OCI-LY1 (cell line): Measurements from ENCODE around the gene SLC44A3.

Experiments
- EZH2 ChIP-seq: fragments of 200-600 bp; sonication (generic), shearing (Covaris generic); IDR thresholded peaks from 2 replicates; pipeline ENCODE4 v1.8.0; 2017; ENCODE audit warnings: borderline replicate concordance, mixed run types, mild to moderate bottlenecking, antibody characterized with exemption, low read length, moderate library complexity, mixed read lengths
- TF ChIP-seq, protein P1 (sequence below): fragments of 200-600 bp; sonication (generic), shearing (Covaris generic); IDR thresholded peaks from 2 replicates; pipeline ENCODE4 v1.5.1; 2017; ENCODE audit warnings: mild to moderate bottlenecking, antibody characterized with exemption, low read length, moderate library complexity, mixed read lengths

DNA sequence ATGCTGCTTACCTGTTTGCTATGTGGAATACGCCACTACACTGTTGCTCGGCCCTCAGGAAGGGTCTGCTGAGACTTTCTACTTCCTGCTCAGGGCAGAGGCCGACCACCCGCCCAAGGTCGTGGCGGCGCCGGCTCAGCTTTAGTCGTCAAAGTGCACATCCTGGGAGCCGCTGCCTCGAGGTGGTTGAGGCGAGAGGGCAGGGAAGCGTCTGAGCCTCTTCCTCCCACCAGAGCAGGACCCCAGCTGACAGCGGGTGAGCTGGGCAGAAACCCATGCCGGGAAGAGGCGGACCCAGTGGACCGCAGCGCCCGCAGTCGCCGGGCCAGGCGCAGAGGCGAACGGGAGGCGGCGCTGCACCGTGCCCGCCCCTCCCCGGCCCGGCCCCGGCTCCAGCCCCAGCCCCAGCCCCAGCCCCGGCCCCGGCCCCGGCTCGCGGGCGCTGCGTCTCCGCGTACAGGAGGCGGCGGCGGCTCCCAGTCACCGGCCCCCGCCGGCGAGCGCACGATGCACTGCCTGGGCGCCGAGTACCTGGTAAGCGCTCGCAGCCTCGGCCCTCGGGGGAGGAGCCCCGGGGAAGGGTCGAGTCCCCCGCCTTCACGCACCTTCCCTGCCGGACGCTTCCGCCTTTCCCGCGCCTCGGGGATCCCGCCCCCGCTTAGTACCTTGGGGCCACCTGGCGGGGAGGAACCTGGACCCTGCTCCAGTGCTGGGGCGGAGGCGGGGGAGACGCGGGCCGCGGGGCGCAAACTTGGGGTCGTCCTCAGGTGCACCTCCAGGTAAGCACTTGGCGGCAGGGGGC is at the start of gene SLC44A3:
- TF ChIP-seq, protein P1, sequence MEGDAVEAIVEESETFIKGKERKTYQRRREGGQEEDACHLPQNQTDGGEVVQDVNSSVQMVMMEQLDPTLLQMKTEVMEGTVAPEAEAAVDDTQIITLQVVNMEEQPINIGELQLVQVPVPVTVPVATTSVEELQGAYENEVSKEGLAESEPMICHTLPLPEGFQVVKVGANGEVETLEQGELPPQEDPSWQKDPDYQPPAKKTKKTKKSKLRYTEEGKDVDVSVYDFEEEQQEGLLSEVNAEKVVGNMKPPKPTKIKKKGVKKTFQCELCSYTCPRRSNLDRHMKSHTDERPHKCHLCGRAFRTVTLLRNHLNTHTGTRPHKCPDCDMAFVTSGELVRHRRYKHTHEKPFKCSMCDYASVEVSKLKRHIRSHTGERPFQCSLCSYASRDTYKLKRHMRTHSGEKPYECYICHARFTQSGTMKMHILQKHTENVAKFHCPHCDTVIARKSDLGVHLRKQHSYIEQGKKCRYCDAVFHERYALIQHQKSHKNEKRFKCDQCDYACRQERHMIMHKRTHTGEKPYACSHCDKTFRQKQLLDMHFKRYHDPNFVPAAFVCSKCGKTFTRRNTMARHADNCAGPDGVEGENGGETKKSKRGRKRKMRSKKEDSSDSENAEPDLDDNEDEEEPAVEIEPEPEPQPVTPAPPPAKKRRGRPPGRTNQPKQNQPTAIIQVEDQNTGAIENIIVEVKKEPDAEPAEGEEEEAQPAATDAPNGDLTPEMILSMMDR, result no peak
- no peak for TF ChIP-seq EZH2
